Vagina (tissue), 2 donors: ENCODE data around the gene PTPN9.

Experiments
- CTCF ChIP-seq, 3 experiments: fragments of 450-650 bp in 2 of 3; fragments of 200-600 bp in 1 of 3; sonication (generic) in 1 of 3; IDR thresholded peaks; one replicate each; pipeline ENCODE4 v1.5.1; 2017 to 2019; ENCODE audit warnings: antibody characterized with exemption in 3 of 3, mild to moderate bottlenecking in 2 of 3, moderate library complexity in 2 of 3
- POLR2A ChIP-seq, 2 donors: fragments of 450-650 bp; IDR thresholded peaks; one replicate each; pipeline ENCODE4 v1.6.1; 2017; ENCODE audit warnings: antibody characterized with exemption in 2 of 2, mild to moderate bottlenecking in 2 of 2, moderate library complexity in 2 of 2
- POLR2AphosphoS5 ChIP-seq, 2 donors: sonication (generic); formaldehyde crosslinking; IDR thresholded peaks; one replicate each; pipeline ENCODE4 v1.9.0; 2017; ENCODE audit warnings: antibody characterized with exemption in 2 of 2, mild to moderate bottlenecking in 2 of 2, low read depth in 1 of 2; ENCODE audit not compliant: insufficient read depth in 1 of 2

DNA sequence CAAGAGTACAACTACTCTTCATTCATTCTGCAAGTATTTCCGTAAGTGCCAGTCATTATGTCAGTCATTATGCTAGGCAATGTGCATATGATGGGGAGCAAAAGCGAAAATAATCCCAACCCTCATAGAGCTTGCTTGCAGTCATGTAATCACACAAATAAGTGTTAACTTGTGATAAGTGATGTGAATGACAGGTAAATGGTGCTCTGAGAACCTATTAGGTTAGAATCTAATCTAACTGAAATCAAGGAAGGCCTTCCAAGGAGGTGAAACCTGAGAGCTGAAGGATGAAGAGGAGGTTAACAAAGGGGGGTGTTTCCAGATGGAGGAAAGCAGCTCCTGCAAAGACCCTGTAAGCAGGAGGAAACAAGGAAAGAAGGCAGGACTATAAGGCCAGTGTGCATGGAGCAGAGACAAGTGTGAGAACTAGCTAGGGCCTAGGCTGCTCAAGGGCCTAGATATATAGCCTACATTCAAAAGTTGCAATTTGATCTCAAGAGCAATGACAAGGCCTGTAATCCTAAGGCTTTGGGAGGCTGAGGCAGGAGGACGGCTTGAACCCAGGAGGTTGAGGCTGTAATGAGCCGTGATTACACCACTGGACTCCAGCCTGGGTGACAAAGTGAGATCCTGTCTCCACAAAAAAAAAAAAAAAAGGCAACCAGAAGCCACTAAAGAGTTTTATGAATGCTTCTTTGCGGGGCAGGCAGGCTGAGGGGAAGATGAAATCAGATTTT, 5.3 kb downstream of the PTPN9 start:
- no peak for TF ChIP-seq POLR2A (IDR thresholded peaks at IDR 0.05)
- TF ChIP-seq CTCF (IDR thresholded peaks at IDR 0.05): no peak
- TF ChIP-seq POLR2AphosphoS5 (IDR thresholded peaks at IDR 0.05; ENCODE audit: insufficient read depth in 1 of 2, low read depth in 1 of 2): no peak
